Vein endothelial cell (primary cell): ENCODE data around the gene SEC24C. TPM values are rescaled to one million over a fixed set of nuclear protein-coding genes. Genes with fewer than 3 reads are reported as not detected.

Source experiments
- small RNA-seq: library from RNA; depleted of rRNA; stranded (forward); fragments of <200 nt; gene quantifications from one replicate; pipeline ENCODE3, GENCODE V24; 2012
- total RNA-seq: library from RNA; depleted of rRNA; stranded (reverse); fragments of >200 nt; gene quantifications from 2 replicates; pipeline ENCODE4 v1.2.3, GENCODE V29; 2012

Gene SEC24C
- 62.3 and 79.0 TPM in 2 replicates for total RNA-seq

GRCh38 chr10:73743905-73744663, at the start of gene SEC24C:
TSS of gene SEC24C (plus strand) at chr10:73744372. CDS start at chr10:73746833, 2,461 bp downstream.

GRCh38 chr10:73697675-73698159, 46.5 kb upstream of the SEC24C start, which contains the start of gene AGAP5:
TSS of gene AGAP5 (minus strand) at chr10:73698109. CDS start at chr10:73697755, 354 bp downstream.

DNA sequence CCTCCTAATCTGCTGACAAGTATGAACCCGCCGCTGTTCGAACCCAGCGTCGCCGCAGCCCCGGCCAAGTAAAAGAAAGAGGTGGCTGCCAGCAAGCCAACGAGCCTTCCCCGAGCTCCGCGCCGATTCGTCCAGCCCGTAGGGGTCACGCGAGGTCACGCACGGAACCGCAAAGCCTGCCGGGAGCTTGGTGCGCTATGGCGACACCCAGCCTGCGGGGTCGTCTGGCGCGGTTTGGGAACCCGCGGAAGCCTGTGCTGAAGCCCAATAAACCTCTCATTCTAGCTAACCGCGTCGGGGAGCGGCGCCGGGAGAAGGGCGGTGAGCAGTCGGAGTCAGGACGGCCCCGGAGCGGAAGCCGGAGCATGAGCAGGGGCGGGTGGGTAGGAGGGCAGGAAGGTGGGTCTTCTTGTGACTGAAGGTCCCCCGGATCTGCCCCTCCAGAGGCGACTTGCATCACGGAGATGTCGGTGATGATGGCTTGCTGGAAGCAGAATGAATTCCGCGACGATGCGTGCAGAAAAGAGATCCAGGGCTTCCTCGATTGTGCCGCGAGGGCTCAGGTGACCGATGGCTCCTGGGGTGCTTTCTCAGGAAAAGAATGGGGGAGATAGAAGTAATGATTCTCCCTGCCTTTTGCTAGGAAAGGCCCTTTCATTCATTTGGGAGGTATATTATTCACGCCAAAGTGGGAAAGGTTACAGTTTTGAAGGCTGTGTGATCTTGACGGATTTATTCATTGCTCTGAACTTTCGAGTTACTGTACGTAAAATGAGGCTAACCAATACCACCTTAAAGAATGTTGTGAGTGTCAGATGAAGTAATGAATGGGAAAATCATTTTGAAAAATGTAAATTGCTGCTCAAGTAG, 37.9 kb downstream of the SEC24C start, which contains the start of gene CHCHD1:
Gene CHCHD1 (plus strand): TSS at position 170 of the 870 bp plus-strand sequence. CDS start 28 bp downstream, at position 198.

GRCh38 chr10:73785211-73785720, 41.1 kb downstream of the SEC24C start, which contains the start of gene ZSWIM8:
TSS of gene ZSWIM8 (plus strand) at chr10:73785606. CDS start at chr10:73785879, 273 bp downstream.

Small RNAs within 50 kb of the gene (small RNA-seq; reads per million reads assigned to genes)
- not detected for gene AC022400.4
- gene AC022400.9: not detected
- gene RNA5SP320: not detected
- gene ZSWIM8-AS1: not detected

Other genes with a start within 250 kb of the SEC24C start
- gene PPP3CB, start 248.3 kb upstream of the SEC24C start, total RNA-seq: 19.2 and 21.9 TPM in 2 replicates
- 10.5 and 13.0 TPM in 2 replicates for gene USP54, start 153.0 kb upstream of the SEC24C start, total RNA-seq
- not detected in 2 replicates for gene MYOZ1, start 102.9 kb upstream of the SEC24C start, total RNA-seq
- not detected in 2 replicates for gene SYNPO2L, start 88.3 kb upstream of the SEC24C start, total RNA-seq
- gene AGAP5, start 46.3 kb upstream of the SEC24C start, total RNA-seq: 1.6 and 1.9 TPM in 2 replicates
- 16.2 and 21.6 TPM in 2 replicates for gene CHCHD1, start 37.7 kb downstream of the SEC24C start, total RNA-seq
- 57.8 and 78.4 TPM in 2 replicates for gene ZSWIM8, start 41.2 kb downstream of the SEC24C start, total RNA-seq
- 16.1 and 16.7 TPM in 2 replicates for gene NDST2, start 67.2 kb downstream of the SEC24C start, total RNA-seq
- gene CAMK2G, start 130.2 kb downstream of the SEC24C start, total RNA-seq: 27.1 and 30.5 TPM in 2 replicates
- 14.0 and 51.2 TPM in 2 replicates for gene PLAU, start 166.8 kb downstream of the SEC24C start, total RNA-seq